LNCaP clone FGC (cell line): ENCODE measurements around the gene DNAH1.

Source experiments
- DNase-seq: peaks from one replicate; pipeline ENCODE4 v3.0.0-alpha.2; 2011; ENCODE audit warnings: low read depth
- H3K4me3 ChIP-seq: 2 replicates; pipeline ENCODE4 v1.5.1; 2011; ENCODE audit warnings: mild to moderate bottlenecking, low read depth, low read length, control low read depth
- CTCF ChIP-seq: IDR thresholded peaks from 2 replicates; pipeline ENCODE4 v1.5.1; 2012; ENCODE audit warnings: mild to moderate bottlenecking; ENCODE audit not compliant: control insufficient read depth, insufficient read depth; ENCODE audit errors: extremely low read depth

DNAH1 gene

GRCh38 chr3:52408466-52408865, 92.3 kb downstream of the DNAH1 start:
- TF ChIP-seq CTCF, result no peak
- DNase-seq, result no peak
- peak overlapping the region; percentile 100 for H3K4me3 ChIP-seq

- no peak for TF ChIP-seq CTCF
- no peak overlapping the region for H3K4me3 ChIP-seq
- no peak for DNase-seq
These were observed 99.7 kb downstream of the DNAH1 start for GRCh38 chr3:52415800-52416199.

GRCh38 chr3:52420388-52420787, 104.3 kb downstream of the DNAH1 start:
- no peak for TF ChIP-seq CTCF
- no peak for DNase-seq
- H3K4me3 ChIP-seq, result no peak overlapping the region

- H3K4me3 ChIP-seq, result no peak overlapping the region
- DNase-seq, result no peak
- no peak for TF ChIP-seq CTCF
These were observed 106.5 kb downstream of the DNAH1 start for GRCh38 chr3:52422669-52423068.

- TF ChIP-seq CTCF, result no peak
- DNase-seq, result no peak
- H3K4me3 ChIP-seq, result no peak overlapping the region
These were observed 107.1 kb downstream of the DNAH1 start for GRCh38 chr3:52423173-52423572.

GRCh38 chr3:52428151-52429005, 112.3 kb downstream of the DNAH1 start:
- H3K4me3 ChIP-seq, result no peak overlapping the region
- peak; percentile 93 for TF ChIP-seq CTCF
- DNase-seq, result peak; percentile 52

- no peak for DNase-seq
- no peak for TF ChIP-seq CTCF
- no peak overlapping the region for H3K4me3 ChIP-seq
These were observed 112.9 kb downstream of the DNAH1 start for GRCh38 chr3:52429031-52429430.
